Glutamatergic neuron (in vitro differentiated cells): ENCODE results near the gene PNPLA2. TPM values are rescaled to one million over a fixed set of nuclear protein-coding genes. Genes with fewer than 3 reads are reported as not detected.

Experiments
- DNase-seq: peaks from one replicate; pipeline ENCODE4 v3.0.0; 2022
- H3K27ac Mint-ChIP-seq: one replicate; pipeline ENCODE4 v1.8.0; 2020; ENCODE audit warnings: mild to moderate bottlenecking, mixed read lengths, inconsistent platforms; ENCODE audit not compliant: unreplicated experiment
- H3K27me3 Mint-ChIP-seq: one replicate; pipeline ENCODE4 v1.8.0; 2020; ENCODE audit warnings: mild to moderate bottlenecking, moderate library complexity, mixed read lengths, inconsistent platforms; ENCODE audit not compliant: unreplicated experiment
- H3K36me3 Mint-ChIP-seq: one replicate; pipeline ENCODE4 v1.8.0; 2020; ENCODE audit warnings: mild to moderate bottlenecking, mixed read lengths, inconsistent platforms; ENCODE audit not compliant: unreplicated experiment
- H3K4me1 Mint-ChIP-seq: one replicate; pipeline ENCODE4 v1.8.0; 2020; ENCODE audit warnings: mild to moderate bottlenecking, low read depth, mixed read lengths, inconsistent platforms; ENCODE audit not compliant: unreplicated experiment
- H3K4me3 Mint-ChIP-seq: one replicate; pipeline ENCODE4 v1.8.0; 2020; ENCODE audit warnings: mild to moderate bottlenecking, mixed read lengths, inconsistent platforms; ENCODE audit not compliant: unreplicated experiment
- H3K9me3 Mint-ChIP-seq: one replicate; pipeline ENCODE4 v1.8.0; 2020; ENCODE audit warnings: mild to moderate bottlenecking, moderate library complexity, mixed read lengths, inconsistent platforms; ENCODE audit not compliant: unreplicated experiment
- total RNA-seq: library from RNA; stranded (reverse); fragmentation: NEBNext Ultra II Directional; extraction: Animal tissue kit (Norgen Biotek cat#: 25700); gene quantifications from one replicate; pipeline ENCODE4 v1.2.1, GENCODE V29; 2021; ENCODE audit not compliant: unreplicated experiment
- TF ChIP-seq, protein P1 (sequence below): fragments of 200-600 bp; sonication (generic); IDR thresholded peaks from one replicate; pipeline ENCODE4 v1.5.0; 2021; ENCODE audit not compliant: partially characterized antibody, unreplicated experiment

The PNPLA2 gene
- total RNA-seq, 1 donor from 2014 or later, result 32.3 TPM

DNA sequence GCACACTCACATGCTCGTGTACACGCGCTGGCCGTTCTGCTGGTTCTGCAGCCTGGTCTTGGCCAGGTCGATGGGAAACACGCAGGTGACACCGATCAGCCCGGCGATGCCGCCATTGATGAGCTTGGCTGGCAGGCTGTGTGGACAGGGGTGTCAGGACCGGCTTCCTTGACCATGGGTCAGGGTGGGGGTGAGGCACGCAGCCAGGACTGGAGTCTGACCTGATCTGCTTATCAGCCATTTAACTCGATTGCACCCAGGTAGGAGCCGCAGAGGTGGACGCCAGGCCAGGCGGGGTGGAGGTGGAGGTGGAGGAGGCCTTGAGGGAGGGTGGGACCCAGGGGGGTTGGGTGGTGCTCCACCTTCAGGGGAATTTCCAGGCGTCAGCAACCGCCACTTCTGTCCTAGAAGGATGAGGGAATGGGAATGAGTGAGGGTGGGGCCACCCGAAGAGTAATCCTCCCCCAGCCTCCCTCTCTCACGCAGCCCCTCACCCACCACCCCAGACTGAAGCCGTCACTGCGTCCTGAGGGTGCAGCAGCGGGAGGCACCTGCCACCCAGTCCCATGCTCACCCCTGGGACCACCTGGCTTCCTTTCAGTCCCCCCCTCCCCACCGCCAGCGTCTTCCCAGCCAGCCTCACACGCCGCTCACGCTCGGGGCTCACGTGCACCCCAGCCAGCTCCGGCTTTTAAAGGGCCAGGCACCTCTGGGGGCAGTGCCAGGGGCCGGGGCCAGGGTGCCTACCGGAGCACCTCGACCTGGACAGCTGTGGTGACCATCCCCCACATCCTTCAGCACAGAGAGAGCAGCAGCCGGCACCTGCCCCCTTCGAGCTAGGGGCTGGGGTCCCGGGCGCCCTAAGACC lies 23.7 kb upstream of the PNPLA2 start:
- H3K4me3 Mint-ChIP-seq, result peak overlapping the region; percentile 46
- no peaks in the 10 kb centered on the region for H3K36me3 Mint-ChIP-seq
- H3K4me1 Mint-ChIP-seq, result peaks cover 10% of the 10 kb centered on the region
- no peak overlapping the region for H3K27ac Mint-ChIP-seq
- H3K9me3 Mint-ChIP-seq, result peaks cover 10% of the 10 kb centered on the region
- H3K27me3 Mint-ChIP-seq, result peaks cover 7% of the 10 kb centered on the region
- TF ChIP-seq, protein P1, sequence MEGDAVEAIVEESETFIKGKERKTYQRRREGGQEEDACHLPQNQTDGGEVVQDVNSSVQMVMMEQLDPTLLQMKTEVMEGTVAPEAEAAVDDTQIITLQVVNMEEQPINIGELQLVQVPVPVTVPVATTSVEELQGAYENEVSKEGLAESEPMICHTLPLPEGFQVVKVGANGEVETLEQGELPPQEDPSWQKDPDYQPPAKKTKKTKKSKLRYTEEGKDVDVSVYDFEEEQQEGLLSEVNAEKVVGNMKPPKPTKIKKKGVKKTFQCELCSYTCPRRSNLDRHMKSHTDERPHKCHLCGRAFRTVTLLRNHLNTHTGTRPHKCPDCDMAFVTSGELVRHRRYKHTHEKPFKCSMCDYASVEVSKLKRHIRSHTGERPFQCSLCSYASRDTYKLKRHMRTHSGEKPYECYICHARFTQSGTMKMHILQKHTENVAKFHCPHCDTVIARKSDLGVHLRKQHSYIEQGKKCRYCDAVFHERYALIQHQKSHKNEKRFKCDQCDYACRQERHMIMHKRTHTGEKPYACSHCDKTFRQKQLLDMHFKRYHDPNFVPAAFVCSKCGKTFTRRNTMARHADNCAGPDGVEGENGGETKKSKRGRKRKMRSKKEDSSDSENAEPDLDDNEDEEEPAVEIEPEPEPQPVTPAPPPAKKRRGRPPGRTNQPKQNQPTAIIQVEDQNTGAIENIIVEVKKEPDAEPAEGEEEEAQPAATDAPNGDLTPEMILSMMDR, result no peak
- DNase-seq, result peak; percentile 32

DNA sequence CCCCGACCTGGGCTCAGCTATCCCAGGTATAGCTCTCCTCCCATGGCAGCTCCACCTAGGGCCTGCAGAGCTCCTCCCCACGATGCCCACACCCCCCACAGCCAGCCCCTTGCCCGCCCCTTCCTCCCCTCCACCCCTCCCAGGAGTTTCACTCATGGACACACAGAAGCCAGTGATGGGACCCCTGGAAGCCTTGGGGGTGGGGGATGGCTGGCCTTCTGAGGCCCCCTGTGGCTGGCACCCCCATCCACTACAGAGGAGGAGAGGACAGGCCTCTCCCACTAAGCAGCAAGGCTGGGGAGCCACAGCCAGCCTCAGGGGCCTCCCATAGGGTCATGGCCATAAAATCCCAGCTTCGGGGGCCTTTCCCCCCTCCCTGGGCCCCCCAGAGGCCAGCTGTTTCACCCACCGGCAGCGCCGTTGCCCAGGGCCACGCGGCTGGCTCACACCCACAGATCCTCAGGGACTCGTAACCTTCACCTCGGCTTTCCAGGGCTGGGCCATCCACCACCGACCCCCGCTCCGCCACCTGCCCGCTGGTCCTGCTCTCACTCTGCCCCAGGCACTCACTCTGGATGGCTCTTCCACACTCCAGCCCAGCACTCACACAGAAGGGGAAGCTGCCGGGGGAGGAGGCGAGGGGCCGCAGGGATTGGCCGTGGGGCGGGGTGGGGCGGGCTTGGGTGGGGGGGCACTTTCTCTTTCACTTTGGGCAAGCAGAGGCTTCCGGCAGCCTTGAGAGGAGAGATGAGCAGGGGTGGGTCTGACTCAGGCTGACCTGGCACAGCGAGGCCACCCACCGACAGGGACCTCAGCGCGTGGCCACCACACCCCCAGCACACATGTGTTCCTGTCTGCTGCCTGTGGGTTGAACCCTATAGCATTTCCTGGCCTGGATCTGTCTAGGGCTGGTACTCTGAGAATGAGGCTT lies 22.8 kb upstream of the PNPLA2 start:
- Mint-ChIP-seq H3K27me3 (peaks cover 7% of the 10 kb centered on the region), H3K36me3 (no peaks in the 10 kb centered on the region), H3K4me1 (peaks cover 8% of the 10 kb centered on the region), H3K9me3 (peaks cover 7% of the 10 kb centered on the region), H3K4me3 (peak overlapping the region; percentile 88), H3K27ac (peak overlapping the region; percentile 96)
- DNase-seq, result peak; percentile 78
- TF ChIP-seq, protein P1, result no peak

- Mint-ChIP-seq H3K9me3 (peaks cover 5% of the 10 kb centered on the region), H3K27ac (peak overlapping the region; percentile 96), H3K4me1 (peaks cover 8% of the 10 kb centered on the region), H3K36me3 (no peaks in the 10 kb centered on the region), H3K4me3 (peak overlapping the region; percentile 88), H3K27me3 (peaks cover 7% of the 10 kb centered on the region)
- TF ChIP-seq, protein P1, result no peak
- DNase-seq, result no peak
Observed at GRCh38 chr11:796565-797295, 22.0 kb upstream of the PNPLA2 start.

- peak overlapping the region; percentile 96 for H3K27ac Mint-ChIP-seq
Observed at GRCh38 chr11:797296-798092, 21.2 kb upstream of the PNPLA2 start.

More at GRCh38 chr11:797296-798092, 21.2 kb upstream of the PNPLA2 start:
- peaks cover 5% of the 10 kb centered on the region for H3K9me3 Mint-ChIP-seq
- peaks cover 7% of the 10 kb centered on the region for H3K27me3 Mint-ChIP-seq
- peak overlapping the region; percentile 88 for H3K4me3 Mint-ChIP-seq
- peak; percentile 84 for DNase-seq
- peaks cover 8% of the 10 kb centered on the region for H3K4me1 Mint-ChIP-seq
- H3K36me3 Mint-ChIP-seq, result no peaks in the 10 kb centered on the region
- TF ChIP-seq, protein P1, result no peak
